Dermis microvascular lymphatic vessel endothelial cell (primary cell): ENCODE measurements around the gene SMARCE1. TPM values are rescaled to one million over a fixed set of nuclear protein-coding genes. Genes with fewer than 3 reads are reported as not detected.
A peak's percentile ranks its signal among the peaks of the same experiment; 100 is the strongest.

ENCODE experiments used
- DNase-seq, 2 donors: peaks; one replicate each; pipeline versions ENCODE4 v3.0.0 to v3.0.0-alpha.2; 2010; ENCODE audit warnings: low read depth in 2 of 2
- total RNA-seq: library from RNA; depleted of rRNA; stranded (reverse); fragments of >200 nt; gene quantifications from 2 replicates; pipeline ENCODE4 v1.2.1, GENCODE V29; 2014

Gene SMARCE1
- 61.1 and 63.3 TPM in 2 replicates for total RNA-seq

DNA sequence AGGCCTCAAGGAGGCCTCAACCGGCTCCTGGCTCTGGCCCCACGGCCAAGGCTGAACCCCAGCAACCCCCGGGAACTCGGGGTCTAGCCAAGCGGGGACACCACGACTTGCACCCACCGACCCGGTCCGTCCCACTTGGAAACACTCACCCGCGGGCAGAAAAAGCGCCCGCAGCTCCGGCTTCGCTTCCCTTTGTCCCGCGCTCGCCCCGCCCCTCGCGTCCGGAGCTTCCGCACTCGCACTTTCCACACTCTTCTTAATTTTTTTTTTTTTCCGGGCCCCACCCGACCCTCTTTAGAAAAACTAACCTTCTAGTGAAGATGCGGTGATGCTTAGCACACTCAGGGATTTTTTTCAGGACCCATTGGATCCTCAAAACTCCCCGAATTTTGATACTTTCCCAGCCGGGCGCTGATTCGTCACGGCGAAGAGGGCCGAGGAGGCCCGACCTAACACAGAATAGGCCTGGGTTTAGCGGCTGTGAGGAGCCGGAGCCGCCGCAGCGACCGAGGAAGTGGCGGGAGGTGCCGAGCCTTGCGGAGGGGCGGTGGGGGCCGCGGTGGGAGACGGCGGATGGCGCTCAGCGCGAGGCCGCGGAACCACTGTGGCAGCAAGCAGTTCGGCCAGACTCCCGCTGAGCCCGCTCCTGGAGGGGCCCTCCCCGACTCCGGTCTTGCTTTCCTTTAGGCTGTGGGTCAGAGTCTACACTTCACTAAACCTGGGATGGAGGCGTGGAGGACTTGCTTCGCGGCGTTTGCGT, at the start of gene SMARCE1:
Gene SMARCE1, minus strand, starts transcription at position 195 of the 760 bp plus-strand sequence. CDS start 2,016 bp downstream, outside the sequence.
- DNase-seq: peak; percentile 55 to 82

DNA sequence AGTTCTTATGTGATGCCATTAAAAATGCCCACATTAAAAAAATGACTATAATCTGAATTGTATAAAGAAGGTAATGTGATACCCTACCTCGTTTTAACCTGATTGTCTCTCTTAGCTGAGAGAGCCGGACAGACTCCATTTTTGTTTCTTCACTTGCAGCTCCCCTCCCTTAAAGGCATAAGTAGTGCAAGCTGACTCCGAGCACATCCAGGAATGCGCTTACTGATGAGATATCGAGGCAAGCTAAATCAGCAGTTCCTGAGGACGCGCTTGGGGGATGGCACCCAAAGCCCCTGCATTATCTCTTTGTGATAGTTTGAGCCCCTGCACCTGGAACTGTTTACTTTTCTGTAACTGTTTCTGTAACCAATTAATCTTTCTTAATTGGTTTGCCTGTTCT, 49.7 kb upstream of the SMARCE1 start:
- no peak for DNase-seq

DNA sequence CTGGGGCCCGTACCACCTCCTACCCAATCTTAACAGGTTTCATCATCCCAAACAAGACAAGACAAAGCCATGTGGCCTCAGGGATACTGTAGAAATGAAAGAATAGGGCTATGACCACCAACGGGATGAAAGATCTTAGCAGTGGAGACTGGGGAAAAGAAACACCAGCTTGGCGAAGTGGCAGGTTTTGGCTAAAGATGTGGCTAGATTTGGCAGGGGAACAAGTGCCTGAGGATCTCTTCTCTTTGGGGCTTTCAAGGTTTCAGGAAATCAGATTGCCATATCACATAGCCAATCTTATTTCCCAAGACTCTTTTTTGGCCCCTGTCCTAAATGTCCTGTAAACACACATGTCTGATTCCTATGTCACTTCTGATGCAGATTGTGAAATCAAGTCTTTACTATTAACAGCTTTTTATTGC, 49.0 kb upstream of the SMARCE1 start:
- DNase-seq: no peak

DNA sequence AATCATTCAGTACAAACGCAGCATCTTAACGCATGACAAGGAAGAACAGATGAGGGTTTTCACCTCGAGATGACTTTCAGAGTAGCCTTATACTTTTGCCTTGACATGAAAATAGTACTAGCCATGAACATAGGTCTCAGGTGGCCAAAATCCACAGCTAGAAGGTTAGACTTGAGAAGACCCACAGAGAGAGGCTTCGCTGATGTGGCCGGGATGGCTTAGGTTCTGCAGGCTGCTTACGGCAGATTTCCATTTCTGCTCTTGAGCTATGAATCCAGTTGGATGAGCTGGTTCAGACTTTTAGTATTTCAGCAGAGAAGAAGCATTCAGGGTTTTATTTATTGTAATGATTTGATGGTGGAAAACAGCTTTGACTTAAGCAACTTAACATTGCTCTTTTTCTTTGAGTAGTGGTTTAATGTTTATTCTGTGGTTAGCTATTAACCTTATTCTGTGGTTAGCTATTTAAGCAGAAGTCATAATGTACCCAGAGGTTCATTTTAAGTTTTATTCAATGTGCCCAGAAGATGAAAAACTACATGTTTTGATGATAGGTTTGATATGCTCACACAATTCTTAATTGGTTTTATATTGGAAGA, 48.4 kb upstream of the SMARCE1 start:
- DNase-seq: no peak

DNA sequence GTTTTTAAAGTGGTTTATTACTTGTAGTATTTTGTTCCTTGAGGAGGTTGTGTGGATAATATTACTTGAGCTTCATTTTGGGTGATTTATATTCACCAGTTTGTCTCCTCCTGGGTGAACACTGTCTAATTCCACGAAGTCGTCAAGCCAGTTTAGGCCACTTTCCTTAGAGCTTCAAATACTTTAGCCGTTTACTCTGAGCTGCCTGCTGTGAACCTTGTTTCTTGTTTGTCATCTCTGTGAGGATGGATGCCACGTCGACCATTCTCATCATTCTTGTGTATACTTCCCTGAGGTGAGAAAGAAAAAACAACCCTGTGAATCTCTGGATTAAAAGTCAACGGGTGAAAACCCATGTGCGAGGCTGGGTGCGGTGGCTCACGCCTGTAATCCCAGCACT, 47.0 kb upstream of the SMARCE1 start:
- no peak for DNase-seq

DNA sequence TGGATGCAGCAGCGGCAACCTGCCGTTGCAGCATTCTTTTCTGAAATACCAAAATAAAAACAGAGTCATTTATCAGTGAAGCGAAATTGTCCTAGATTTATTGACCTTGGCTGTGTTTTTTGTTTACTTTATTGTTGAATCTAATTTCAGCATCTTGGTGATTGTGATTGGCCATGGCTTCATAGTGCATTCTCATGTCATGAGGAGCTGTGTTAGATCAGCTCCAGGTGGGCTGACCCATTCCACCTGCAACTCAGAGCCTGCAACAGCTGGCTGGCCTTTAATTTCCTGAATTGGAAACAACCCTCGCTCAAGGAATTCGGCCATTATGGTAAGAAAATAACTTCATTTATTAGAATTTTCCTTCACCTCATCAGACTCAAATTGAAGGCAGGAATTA, 39.5 kb upstream of the SMARCE1 start:
- no peak for DNase-seq

DNA sequence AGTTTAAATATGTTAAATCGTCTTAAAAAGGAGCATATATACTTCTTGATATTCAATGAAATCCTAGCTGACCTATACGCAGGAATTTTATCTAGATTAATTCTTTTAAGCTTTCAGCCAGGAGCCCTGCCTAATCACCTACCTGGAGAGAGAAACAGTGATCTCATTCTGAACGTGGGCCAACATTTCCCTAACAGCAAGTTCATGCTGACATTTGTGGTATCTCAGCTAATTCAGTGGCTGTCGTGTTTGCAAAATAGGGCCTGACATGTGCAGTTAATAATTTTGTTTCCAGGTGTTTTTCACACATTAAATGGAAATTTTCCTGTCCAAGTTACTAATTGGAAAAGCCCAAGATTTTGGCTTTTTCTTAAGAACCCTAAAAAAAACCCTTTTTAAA, 38.6 kb upstream of the SMARCE1 start:
- no peak for DNase-seq

DNA sequence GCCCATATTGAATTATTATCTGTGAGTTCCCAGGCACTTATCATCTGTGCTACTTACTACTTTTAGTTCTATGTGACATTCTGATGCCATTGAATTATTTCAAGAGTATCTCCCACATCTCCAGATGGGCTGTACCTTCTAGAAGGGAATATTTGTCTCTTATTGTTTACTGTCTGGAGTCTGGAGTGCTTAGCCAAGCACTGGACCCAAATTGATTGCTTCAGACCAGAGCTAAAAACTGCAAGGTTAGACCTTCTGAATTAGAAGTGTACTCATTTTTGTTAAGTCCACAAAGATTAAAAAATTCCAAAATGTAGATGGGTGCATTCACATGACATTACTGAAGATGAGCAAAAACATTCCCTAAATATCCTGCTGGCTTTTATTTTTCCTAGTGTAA, 33.4 kb upstream of the SMARCE1 start:
- no peak for DNase-seq

DNA sequence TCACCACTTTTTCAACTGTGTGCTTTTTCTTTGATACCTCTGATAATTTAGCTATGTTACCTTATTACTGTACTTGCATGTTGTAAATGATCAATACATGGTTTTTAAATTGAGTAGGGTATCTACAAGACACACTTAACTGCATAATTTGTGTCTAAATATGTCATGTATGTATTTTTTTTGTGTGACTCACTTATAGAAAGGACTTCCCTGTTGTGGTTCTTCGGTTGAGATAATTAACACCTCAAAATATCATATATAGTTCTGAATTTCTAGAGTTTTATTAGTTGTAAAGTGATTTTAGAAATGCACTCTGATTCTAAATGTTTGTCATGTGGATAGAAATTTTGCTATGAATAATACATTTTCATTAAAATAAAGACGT, 31.9 kb upstream of the SMARCE1 start:
- DNase-seq: no peak

DNA sequence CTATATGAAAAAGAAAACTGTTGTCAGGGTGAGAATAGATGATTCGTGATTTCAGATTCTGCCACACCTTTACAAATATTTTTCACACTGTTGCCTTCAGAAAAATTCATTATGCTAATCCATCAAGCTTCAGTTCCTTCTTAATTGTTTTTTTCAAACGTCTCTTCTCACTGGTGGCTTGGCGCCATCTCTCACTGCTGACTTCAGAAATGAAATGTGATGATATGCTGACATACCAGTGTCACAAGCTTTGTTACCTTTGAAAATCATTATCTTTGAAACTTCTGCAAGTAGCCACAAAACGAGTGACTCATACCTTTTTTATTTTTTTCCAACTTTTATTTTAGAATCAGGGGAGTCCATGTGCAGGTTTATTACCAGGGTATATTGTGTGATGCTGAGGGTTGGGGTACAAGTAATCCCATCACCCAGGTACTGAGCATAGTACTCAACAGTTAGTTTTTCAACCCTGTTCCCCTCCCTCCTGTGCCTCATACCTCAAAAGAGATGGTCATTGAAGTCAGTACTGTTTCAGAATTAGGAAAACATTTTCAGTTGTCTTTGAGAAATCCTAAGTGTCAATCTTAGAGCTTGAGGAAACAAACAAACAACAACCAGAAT, 31.4 kb upstream of the SMARCE1 start:
- no peak for DNase-seq

DNA sequence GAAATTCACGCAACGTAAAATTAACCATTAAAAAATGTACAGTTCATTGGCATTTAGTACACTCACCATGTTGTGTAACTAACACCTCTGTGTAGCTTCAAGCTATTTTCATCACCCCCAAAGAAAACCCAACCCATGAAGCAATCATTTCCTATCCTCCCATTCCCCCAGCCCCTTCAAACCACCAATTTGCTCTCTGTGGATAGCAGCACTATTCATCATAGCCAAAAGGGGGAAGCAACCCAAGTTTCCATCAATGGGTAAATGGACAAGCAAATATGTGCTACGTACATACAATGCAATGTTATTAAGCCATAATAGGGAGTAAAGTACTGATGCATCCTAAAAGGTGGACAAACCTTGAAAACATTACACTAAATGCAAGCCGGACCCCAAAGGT, 28.3 kb upstream of the SMARCE1 start:
- no peak for DNase-seq

DNA sequence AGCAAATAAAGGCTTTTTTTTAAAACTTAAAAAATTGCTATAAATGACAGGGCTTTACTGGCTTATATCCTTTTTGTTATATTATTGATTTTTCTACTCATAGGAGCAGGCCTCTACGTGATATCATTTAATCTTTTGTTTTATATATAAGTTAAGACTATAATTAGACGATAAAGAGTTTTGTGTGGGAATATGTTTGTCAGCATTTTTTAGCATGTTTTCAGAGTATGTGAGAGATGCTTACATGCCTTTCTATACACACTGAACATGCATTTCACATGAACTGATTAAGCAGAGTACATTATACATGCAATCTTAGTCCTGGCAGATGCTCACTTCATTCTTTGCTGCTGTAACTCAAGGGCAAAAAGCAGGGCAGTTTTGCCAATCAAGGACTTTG, 25.0 kb upstream of the SMARCE1 start:
- no peak for DNase-seq

DNA sequence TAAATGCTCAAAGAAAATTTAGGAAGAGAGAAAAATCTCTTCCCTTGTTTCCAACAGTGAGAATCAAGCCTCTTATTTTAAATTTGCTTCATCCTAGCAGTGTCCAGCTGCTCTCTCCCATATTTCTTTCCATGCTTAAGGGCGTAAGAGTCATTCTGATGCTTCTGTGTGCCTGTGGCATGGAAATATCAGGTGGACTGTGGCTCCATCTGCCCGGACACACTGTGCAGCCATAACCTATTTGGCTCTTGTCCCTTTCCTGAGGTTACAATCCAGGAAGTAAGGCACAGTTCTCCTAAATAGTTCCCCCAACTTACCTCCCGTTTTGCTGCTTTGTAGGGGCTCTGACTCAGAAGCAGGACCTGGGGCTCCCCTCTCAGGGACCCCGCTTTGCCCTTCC, 23.7 kb upstream of the SMARCE1 start:
- peak in 1 of 2 donors; percentile 77 for DNase-seq

DNA sequence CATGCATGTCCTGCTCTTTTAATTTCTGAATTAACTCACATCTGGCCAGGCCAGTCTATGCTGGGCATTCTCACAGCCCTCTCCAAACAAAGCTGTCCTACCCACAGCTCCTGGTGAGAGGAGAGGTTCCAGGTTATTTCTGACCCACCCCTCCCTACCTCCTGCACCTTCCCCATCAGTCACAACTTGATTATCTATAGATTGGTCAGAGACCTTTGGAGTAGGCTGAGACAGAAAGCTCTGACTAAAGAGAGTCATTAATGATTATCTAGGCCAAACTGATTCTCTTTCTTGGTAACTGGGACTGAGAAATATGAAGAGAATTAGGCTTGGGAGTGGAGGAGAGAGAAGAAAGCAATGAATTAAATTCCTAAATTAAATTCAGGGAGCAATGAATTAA, 18.7 kb upstream of the SMARCE1 start:
- DNase-seq: no peak

DNA sequence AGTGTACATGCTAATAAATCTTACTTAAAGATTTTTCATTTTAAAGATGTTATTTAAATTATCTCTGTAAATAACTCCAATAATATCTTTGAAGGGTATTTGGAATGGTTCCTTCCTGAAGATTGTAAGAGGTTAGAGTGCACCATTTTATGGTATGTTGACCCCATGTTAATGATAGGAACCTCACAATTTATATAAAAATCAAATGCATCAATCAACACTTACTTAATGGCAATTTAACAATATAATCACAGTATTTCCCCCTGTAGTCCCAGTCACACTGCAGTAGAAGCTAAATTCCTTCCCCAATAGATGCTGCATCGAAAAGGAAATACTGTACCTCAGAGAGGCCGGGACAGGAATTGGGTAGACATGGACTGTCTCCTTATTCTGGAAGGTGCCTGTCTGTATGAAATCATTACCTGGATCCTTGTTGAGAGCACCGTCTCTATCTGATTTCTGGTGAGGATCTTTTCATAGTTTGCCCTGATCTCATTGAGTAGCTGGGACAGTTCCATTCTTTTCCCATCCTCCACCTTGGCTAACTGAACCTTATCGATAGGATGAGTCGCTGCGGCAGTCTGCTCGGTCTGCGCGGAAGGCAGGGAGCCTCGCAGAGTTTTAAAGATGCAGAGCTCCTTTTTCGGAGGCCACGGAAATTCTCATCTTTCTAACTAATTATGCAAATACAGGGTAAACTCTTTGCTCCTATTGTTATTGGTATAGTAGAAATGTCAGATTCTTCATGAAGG, 17.1 kb upstream of the SMARCE1 start, which contains the start of gene KRT222:
Gene KRT222, minus strand, starts transcription at position 596 of the 752 bp plus-strand sequence. Its CDS starts 78 bp downstream, at position 518.
- no peak for DNase-seq

DNA sequence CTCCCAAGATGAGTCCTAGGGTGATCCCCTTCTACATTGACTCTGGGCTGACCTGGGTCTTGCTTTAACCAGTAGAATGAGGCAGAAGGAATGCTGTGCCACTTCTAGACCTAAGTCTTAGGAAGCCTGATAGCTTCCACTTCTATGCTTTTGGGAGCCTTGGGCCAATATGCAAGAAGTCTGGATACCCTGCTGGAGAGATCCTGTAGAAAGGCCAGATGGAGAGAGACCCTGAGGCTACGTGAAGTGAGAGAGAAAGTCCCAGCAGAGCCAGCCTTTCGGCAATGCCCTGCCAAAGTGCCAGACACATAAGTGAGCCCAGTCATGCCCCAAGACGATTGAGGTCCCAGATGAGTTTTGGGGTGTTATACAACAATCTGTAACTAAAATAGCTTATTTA, 15.6 kb upstream of the SMARCE1 start:
- no peak for DNase-seq

DNA sequence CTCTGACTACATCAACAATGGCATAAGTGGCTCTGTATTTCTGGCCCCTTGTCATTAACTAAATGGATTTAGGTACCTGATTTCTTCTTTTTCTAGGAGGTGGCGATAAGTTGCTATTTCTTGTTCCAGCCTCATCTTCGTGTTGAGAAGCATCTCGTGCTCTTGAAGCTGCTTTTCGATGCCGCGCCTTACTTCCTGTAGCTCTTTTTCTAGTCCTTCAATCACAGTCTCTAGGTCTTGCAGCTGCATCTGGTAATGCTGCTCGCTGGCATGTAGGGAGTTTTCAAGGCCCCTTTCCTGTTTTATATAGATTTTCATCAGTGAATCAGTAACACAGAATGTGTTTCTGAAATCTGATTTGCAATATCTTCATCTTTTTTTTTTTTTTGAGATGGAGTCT, 12.3 kb upstream of the SMARCE1 start:
- DNase-seq: no peak

DNA sequence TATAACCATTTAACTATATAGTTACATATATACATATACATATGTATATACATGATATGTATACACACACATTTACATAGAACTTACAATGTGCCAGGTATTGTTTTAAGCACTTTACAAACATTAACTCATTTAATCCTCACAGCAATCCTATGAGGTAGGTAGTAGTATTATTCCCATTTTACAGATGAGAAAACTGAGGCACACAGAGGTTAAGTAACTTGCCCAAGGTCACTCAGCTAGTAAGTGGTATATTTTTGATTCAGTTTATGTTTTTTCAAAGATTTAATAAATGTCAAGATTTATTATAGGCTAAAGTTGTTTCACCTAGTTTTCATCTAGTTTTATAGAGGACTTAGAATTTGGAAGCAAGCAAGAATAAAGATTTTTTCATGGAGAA, 10.8 kb upstream of the SMARCE1 start:
- DNase-seq: no peak

DNA sequence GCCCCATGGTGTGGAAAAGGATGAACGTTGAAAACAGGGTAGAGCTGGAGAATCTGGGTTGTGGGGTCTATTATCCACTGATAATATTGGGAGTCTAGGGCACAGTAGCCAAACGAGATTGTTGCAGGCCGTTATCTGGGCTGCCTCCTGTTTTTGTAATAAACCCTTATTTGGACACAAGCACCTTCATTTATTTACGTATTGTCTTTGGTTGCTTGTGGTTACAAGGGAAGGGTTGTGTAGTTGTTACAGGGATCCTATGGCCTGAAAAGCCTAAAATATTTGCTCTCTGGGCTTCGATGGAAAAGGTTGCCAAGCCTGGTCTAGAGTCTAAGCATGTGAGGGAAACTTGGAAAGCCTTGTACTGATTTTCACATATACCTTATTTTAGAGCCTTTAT, 4.3 kb upstream of the SMARCE1 start:
- no peak for DNase-seq

DNA sequence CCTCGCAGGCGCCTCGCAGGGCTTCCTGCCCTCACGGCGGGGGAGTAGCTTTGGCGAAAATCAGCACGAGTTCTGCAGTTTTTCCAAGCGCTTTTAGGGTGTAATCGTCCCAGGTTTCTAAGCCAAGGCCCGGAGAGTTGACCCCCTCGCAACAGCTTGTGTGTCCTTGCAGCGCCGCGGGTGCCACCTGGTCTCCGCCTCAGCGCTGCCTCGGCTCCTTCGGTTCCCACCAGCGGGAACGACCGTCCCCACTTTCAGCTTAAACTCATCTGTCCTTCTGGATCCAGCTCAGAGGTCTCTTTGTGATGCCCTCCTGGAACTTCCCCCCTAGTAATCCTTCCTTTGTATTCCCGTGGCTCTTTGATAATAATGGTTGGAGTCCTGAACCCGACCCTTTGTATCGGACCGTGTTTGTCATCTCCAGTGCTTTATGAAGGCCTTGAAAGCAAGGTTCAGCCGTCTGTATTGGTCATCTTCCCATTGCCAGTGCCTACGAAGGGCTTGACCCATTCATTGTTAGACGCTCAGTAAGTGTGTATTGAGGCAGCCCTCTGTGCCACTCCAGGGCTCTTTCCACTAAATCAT, 858 bp upstream of the SMARCE1 start:
- peak in 1 of 2 donors; percentile 32 for DNase-seq

DNA sequence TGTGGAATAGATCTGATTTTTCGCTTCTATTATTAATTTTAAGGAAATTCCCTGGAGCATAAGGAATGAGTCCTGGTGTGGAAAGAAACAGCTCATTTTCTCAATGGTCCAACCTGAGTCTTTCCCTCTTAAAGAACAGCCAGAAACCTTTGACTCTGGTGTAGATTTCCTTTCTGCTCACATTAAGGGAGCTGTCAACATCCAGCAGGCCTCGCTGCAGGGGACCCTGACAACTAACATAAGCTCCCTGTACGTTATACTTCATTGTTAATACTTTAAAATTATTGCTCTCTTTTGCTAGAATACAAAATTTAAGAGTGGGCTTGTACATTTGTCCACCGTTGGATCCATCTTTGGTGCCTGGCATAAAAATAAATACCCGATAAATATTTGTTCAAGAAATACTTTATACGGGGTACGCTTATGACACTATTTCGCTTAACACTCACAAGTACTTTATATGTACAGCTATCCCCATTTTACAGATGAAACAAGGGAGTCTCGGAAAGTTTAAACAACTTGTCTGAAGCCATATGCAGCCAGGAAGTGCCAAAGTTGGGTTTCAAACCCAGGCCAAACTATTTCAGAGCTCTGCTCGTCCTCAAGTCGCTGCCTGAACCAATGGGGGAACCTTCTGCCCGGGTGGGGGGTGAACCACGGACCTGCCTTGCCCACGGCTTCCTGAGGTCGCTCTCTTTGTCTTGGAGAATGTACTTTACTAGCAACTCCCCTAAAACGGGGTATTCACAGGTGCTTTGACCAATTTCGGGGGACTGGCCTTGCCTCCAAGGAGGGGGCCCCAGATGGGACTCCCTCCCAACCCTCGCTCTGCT, 611 bp downstream of the SMARCE1 start:
- DNase-seq: peak in 1 of 2 donors; percentile 60
